Uterus (tissue), 2 donors: ENCODE results near the gene RAPGEF5.

Source experiments
- POLR2A ChIP-seq, 2 donors: fragments of 450-650 bp; IDR thresholded peaks; one replicate each; pipeline ENCODE4 v1.6.1; 2016; ENCODE audit warnings: antibody characterized with exemption in 2 of 2, mild to moderate bottlenecking in 1 of 2, moderate library complexity in 1 of 2
- TF ChIP-seq, protein P1 (sequence below), 4 experiments: fragments of 200-600 bp in 2 of 4; fragments of 450-650 bp in 2 of 4; sonication (generic) in 2 of 4; IDR thresholded peaks; one replicate each; pipeline ENCODE4 v1.5.1; 2016 to 2019; ENCODE audit warnings: antibody characterized with exemption in 4 of 4, mild to moderate bottlenecking in 2 of 4, moderate library complexity in 1 of 4

DNA sequence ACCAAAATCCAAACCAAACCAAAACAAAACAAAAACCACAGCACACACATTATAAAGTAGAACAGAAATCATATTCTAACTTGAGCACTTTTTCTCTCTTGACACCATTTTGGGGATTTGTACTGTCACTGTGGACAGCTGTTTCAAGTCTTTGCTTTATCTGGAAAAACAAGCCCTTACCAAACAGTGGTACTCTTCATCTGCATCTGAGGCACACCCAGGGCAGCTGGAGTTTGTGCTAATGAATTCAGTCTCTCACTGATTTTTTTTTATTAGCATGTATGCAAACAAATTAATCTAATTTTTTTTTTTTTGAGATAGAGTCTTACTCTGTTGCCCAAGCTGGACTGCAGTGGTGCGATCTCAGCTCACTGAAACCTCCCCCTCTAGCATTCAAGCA is 171.4 kb downstream of the RAPGEF5 start:
- TF ChIP-seq, protein P1, sequence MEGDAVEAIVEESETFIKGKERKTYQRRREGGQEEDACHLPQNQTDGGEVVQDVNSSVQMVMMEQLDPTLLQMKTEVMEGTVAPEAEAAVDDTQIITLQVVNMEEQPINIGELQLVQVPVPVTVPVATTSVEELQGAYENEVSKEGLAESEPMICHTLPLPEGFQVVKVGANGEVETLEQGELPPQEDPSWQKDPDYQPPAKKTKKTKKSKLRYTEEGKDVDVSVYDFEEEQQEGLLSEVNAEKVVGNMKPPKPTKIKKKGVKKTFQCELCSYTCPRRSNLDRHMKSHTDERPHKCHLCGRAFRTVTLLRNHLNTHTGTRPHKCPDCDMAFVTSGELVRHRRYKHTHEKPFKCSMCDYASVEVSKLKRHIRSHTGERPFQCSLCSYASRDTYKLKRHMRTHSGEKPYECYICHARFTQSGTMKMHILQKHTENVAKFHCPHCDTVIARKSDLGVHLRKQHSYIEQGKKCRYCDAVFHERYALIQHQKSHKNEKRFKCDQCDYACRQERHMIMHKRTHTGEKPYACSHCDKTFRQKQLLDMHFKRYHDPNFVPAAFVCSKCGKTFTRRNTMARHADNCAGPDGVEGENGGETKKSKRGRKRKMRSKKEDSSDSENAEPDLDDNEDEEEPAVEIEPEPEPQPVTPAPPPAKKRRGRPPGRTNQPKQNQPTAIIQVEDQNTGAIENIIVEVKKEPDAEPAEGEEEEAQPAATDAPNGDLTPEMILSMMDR (IDR thresholded peaks at IDR 0.05) = no peak
- TF ChIP-seq POLR2A (IDR thresholded peaks at IDR 0.05) = no peak
